Parathyroid adenoma (tissue), 2 donors: Measurements from ENCODE around the gene ODC1.

ENCODE experiments used
- H2AFZ ChIP-seq: fragments of 300-600 bp; sonication (generic); one replicate; pipeline ENCODE4 v1.7.0; 2017; ENCODE audit warnings: antibody characterized with exemption, mild to moderate bottlenecking
- H3K27ac ChIP-seq: fragments of 300-600 bp; sonication (generic); one replicate; pipeline ENCODE4 v1.7.0; 2017
- H3K27me3 ChIP-seq: fragments of 300-600 bp; sonication (generic); one replicate; pipeline ENCODE4 v1.7.0; 2017; ENCODE audit warnings: low read length; ENCODE audit not compliant: control insufficient read depth, insufficient read depth
- H3K36me3 ChIP-seq: fragments of 300-600 bp; sonication (generic); one replicate; pipeline ENCODE4 v1.7.0; 2017; ENCODE audit warnings: low read length; ENCODE audit not compliant: control insufficient read depth, insufficient read depth
- H3K4me1 ChIP-seq: fragments of 300-600 bp; sonication (generic); one replicate; pipeline ENCODE4 v1.7.0; 2017; ENCODE audit warnings: control low read depth
- H3K4me2 ChIP-seq: fragments of 300-600 bp; sonication (generic); one replicate; pipeline ENCODE4 v1.7.0; 2017; ENCODE audit warnings: low read length
- H3K4me3 ChIP-seq: fragments of 300-600 bp; sonication (generic); one replicate; pipeline ENCODE4 v1.7.0; 2017; ENCODE audit warnings: low read depth, low read length
- H3K79me2 ChIP-seq: fragments of 300-600 bp; sonication (generic); one replicate; pipeline ENCODE4 v1.7.0; 2017; ENCODE audit warnings: control low read depth
- H3K9ac ChIP-seq: fragments of 300-600 bp; sonication (generic); one replicate; pipeline ENCODE4 v1.7.0; 2017; ENCODE audit warnings: mild to moderate bottlenecking
- H3K9me3 ChIP-seq: fragments of 300-600 bp; sonication (generic); one replicate; pipeline ENCODE4 v1.7.0; 2017; ENCODE audit warnings: low read length; ENCODE audit not compliant: control insufficient read depth
- TF ChIP-seq, protein P1 (sequence below): fragments of 300-600 bp; sonication (generic); IDR thresholded peaks from one replicate; pipeline ENCODE4 v1.7.0; 2017; ENCODE audit warnings: antibody characterized with exemption, mild to moderate bottlenecking
- donor health status: primary hyperparathyroidism.

Gene ODC1

DNA sequence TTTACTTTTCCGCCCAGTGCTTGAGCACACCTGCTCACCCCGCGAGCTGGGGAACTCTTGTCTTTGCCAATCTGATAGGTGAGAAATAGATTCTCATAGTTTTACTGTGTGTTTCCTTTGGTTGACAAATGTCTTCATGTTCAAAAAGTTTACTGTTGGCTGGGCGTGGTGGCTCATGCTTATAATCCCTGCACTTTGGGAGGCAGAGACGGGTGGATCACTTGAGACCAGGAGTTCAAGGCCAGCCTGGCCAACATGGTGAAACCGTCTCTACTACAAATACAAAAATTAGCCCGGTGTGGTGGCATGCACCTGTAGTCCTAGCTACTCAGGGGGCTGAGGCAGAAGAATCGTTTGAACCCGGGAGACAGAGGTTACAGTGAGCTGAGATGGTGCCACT is 10.3 kb downstream of the ODC1 start:
- no peak overlapping the region for H2AFZ ChIP-seq
- H3K79me2 ChIP-seq, result no peaks in the 10 kb centered on the region
- no peak overlapping the region for H3K27ac ChIP-seq
- H3K9ac ChIP-seq, result no peak overlapping the region
- no peaks in the 10 kb centered on the region for H3K27me3 ChIP-seq
- no peaks in the 10 kb centered on the region for H3K36me3 ChIP-seq
- H3K9me3 ChIP-seq, result no peaks in the 10 kb centered on the region
- no peak overlapping the region for H3K4me3 ChIP-seq
- H3K4me1 ChIP-seq, result peaks cover 19% of the 10 kb centered on the region
- no peak overlapping the region for H3K4me2 ChIP-seq
- TF ChIP-seq, protein P1, sequence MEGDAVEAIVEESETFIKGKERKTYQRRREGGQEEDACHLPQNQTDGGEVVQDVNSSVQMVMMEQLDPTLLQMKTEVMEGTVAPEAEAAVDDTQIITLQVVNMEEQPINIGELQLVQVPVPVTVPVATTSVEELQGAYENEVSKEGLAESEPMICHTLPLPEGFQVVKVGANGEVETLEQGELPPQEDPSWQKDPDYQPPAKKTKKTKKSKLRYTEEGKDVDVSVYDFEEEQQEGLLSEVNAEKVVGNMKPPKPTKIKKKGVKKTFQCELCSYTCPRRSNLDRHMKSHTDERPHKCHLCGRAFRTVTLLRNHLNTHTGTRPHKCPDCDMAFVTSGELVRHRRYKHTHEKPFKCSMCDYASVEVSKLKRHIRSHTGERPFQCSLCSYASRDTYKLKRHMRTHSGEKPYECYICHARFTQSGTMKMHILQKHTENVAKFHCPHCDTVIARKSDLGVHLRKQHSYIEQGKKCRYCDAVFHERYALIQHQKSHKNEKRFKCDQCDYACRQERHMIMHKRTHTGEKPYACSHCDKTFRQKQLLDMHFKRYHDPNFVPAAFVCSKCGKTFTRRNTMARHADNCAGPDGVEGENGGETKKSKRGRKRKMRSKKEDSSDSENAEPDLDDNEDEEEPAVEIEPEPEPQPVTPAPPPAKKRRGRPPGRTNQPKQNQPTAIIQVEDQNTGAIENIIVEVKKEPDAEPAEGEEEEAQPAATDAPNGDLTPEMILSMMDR, result no peak

DNA sequence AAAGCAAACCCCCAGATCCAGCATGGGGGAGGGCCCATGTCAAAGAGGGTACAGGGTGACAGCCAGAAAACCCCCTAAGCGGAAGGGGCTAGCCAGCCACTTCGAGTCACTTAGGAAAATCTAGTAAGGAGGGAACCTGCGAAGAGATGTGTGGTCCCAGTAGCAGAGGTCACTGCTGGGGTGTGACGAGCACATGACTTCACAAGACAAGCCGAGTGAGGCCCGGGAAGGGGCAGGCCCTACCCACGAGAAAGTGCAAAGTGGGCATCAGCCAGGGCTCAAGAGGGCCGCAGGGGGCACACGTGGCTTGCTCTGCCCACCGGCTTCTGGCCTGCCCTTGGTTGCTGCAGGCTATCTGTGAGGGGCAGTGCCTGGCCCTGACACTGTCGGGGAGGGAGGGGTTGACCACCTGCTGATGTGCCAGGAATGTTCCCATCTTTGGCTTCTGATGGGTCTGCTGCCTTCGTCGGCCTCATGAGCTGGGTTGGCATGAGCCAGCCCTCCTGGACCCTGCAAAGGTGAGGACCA is 11.5 kb downstream of the ODC1 start:
- Histone ChIP-seq H3K27me3 (no peaks in the 10 kb centered on the region), H2AFZ (no peak overlapping the region), H3K27ac (no peak overlapping the region), H3K4me2 (no peak overlapping the region), H3K36me3 (no peaks in the 10 kb centered on the region), H3K4me3 (no peak overlapping the region), H3K79me2 (no peaks in the 10 kb centered on the region), H3K4me1 (peaks cover 19% of the 10 kb centered on the region), H3K9me3 (no peaks in the 10 kb centered on the region), H3K9ac (no peak overlapping the region)
- TF ChIP-seq, protein P1, result no peak

DNA sequence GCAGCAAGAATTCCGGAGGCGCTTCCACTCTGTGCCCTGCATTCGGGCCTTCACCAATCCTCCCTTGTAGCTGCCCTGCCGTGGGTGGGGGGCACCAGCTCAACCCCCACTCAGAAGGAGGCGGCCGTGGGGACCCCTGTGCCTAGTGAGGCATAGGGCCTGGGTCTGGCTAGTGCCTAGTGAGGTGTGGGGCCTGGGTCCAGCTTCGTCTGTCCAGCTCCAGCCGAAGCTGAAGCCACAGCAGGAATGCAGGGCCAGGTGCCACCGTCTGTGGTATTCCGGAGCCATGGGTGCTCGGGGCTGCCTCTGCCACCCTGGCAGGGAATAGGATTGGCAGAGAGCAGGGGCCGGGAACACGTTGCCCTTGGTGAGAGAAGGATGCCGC is 12.3 kb downstream of the ODC1 start:
- no peaks in the 10 kb centered on the region for H3K27me3 ChIP-seq
- no peak overlapping the region for H3K4me2 ChIP-seq
- H3K4me1 ChIP-seq, result peaks cover 19% of the 10 kb centered on the region
- H3K9me3 ChIP-seq, result no peaks in the 10 kb centered on the region
- no peak overlapping the region for H3K9ac ChIP-seq
- no peaks in the 10 kb centered on the region for H3K36me3 ChIP-seq
- H3K27ac ChIP-seq, result no peak overlapping the region
- TF ChIP-seq, protein P1, result no peak
- H2AFZ ChIP-seq, result no peak overlapping the region
- no peak overlapping the region for H3K4me3 ChIP-seq
- no peaks in the 10 kb centered on the region for H3K79me2 ChIP-seq

DNA sequence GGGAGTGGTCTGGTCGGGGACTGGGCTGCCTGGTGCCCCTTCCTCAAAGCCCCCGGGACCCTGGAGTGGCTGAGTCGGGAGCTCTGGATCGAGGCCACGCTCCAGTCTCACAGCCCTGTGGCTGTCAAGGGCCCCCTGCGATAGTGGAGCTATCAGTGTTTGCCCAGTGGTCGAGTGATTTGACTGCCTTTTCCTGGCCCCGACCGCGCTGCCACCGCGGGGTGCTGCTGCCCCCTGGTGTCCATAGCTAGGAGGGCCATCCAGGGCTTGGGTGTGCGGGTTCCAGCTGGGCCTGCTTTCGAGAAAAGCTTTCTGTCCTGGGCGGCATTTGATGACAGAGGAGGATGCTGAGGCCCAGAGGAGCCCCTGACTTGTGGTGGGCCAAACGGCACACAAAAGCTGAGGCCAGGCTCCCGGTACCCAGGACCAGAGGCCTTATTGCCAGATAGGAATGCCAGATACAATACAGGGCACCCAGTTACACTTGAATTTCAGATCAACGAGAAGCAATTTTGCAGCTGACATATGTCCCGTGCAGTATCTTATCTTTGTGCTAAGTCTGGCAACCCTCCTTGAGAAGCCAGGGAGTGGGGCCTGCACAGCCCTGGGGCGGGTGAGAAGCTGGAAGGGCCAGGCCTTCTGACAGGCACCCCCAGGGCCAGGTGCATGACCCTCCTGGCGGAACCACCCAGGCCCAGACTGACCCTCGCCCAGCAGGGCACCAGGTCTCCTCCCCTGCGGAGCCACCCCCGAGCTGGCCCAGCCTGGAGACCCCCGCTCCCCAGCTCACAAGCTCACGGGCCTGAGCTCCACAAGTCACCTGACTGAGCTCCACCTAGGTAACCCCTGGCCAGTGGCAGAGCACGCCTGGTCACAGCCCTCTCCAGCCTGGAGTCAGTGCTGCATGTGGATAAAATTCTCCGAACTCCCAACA is 13.0 kb downstream of the ODC1 start:
- H3K36me3 ChIP-seq, result no peaks in the 10 kb centered on the region
- H3K79me2 ChIP-seq, result no peaks in the 10 kb centered on the region
- H3K27me3 ChIP-seq, result no peaks in the 10 kb centered on the region
- peak overlapping the region; percentile 53 for H2AFZ ChIP-seq
- TF ChIP-seq, protein P1, result peak; percentile 97
- H3K4me1 ChIP-seq, result peaks cover 19% of the 10 kb centered on the region
- no peak overlapping the region for H3K27ac ChIP-seq
- H3K9me3 ChIP-seq, result no peaks in the 10 kb centered on the region
- no peak overlapping the region for H3K9ac ChIP-seq
- no peak overlapping the region for H3K4me2 ChIP-seq
- H3K4me3 ChIP-seq, result no peak overlapping the region
